Naive thymus-derived CD4-positive, alpha-beta T cell (primary cell): ENCODE measurements around the gene ZNF451. TPM values are rescaled to one million over a fixed set of nuclear protein-coding genes. Genes with fewer than 3 reads are reported as not detected.

ENCODE experiments used
- ATAC-seq: fragments of 150-1000 bp; cut with Tn5 transposase; 2 replicates; pipeline ENCODE4 v1.10.0; 2021; ENCODE audit warnings: mild to moderate bottlenecking, moderate library complexity
- CTCF ChIA-PET: fragments of 350-600 bp; sonication (Branson Sonifier 250); formaldehyde crosslinking; loops from one replicate; lab custom pipeline; 2021; ENCODE audit warnings: antibody characterized with exemption; lab: Charles Lee
- POLR2A ChIA-PET: fragments of 350-600 bp; sonication (Branson Sonifier 250); formaldehyde crosslinking; loops from one replicate; lab custom pipeline; 2021; ENCODE audit warnings: antibody characterized with exemption, inconsistent platforms; lab: Charles Lee
- DNase-seq, 9 donors: peaks; one replicate each; pipeline versions ENCODE4 v3.0.0 to v3.0.0-alpha.2; 2020 to 2022; ENCODE audit warnings: mixed read lengths in 1 of 9
- H3K27ac ChIP-seq: one replicate; pipeline ENCODE4 v1.7.0; 2013; ENCODE audit warnings: mild to moderate bottlenecking, low read depth, low read length, moderate library complexity
- H3K27me3 ChIP-seq, 2 donors: one replicate each; pipeline ENCODE4 v1.7.0; 2013; ENCODE audit warnings: low read length in 2 of 2, mild to moderate bottlenecking in 2 of 2, moderate library complexity in 2 of 2; ENCODE audit not compliant: control insufficient read depth in 2 of 2, insufficient read depth in 2 of 2
- H3K36me3 ChIP-seq, 3 experiments: 1 replicate in 2 of 3; 2 replicates in 1 of 3; pipeline ENCODE4 v1.7.0; 2013; ENCODE audit warnings: low read length in 3 of 3, mild to moderate bottlenecking in 3 of 3, moderate library complexity in 1 of 3; ENCODE audit not compliant: insufficient read depth in 3 of 3, control insufficient read depth in 2 of 3
- H3K4me1 ChIP-seq, 2 donors: one replicate each; pipeline ENCODE4 v1.7.0; 2013; ENCODE audit warnings: low read length in 2 of 2, mild to moderate bottlenecking in 2 of 2, moderate library complexity in 1 of 2; ENCODE audit not compliant: control insufficient read depth in 2 of 2, insufficient read depth in 2 of 2
- H3K4me3 ChIP-seq: 2 replicates; pipeline ENCODE4 v1.7.0; 2013; ENCODE audit warnings: mild to moderate bottlenecking, low read length
- H3K9me3 ChIP-seq, 3 experiments: 1 replicate in 2 of 3; 2 replicates in 1 of 3; pipeline ENCODE4 v1.7.0; 2013; ENCODE audit warnings: low read length in 3 of 3; ENCODE audit not compliant: control insufficient read depth in 2 of 3
- H3K27ac Mint-ChIP-seq, 9 donors: one replicate each; pipeline ENCODE4 v1.8.0; 2020 to 2022; ENCODE audit warnings: mixed read lengths in 9 of 9, mild to moderate bottlenecking in 8 of 9, moderate library complexity in 5 of 9, inconsistent platforms in 2 of 9
- H3K27me3 Mint-ChIP-seq, 5 donors: one replicate each; pipeline ENCODE4 v1.8.0; 2021 to 2022; ENCODE audit warnings: mixed read lengths in 5 of 5, mild to moderate bottlenecking in 1 of 5
- H3K36me3 Mint-ChIP-seq, 5 donors: one replicate each; pipeline ENCODE4 v1.8.0; 2020 to 2022; ENCODE audit warnings: mixed read lengths in 5 of 5, mild to moderate bottlenecking in 3 of 5, inconsistent platforms in 1 of 5
- H3K4me1 Mint-ChIP-seq, 7 donors: one replicate each; pipeline ENCODE4 v1.8.0; 2020 to 2022; ENCODE audit warnings: mixed read lengths in 7 of 7, mild to moderate bottlenecking in 3 of 7, inconsistent platforms in 1 of 7
- H3K4me3 Mint-ChIP-seq, 10 donors: one replicate each; pipeline ENCODE4 v1.8.0; 2020 to 2022; ENCODE audit warnings: mild to moderate bottlenecking in 10 of 10, mixed read lengths in 10 of 10, moderate library complexity in 6 of 10, inconsistent platforms in 2 of 10
- H3K9me3 Mint-ChIP-seq, 11 donors: one replicate each; pipeline ENCODE4 v1.8.0; 2020 to 2022; ENCODE audit warnings: mixed read lengths in 11 of 11, mild to moderate bottlenecking in 4 of 11, inconsistent platforms in 1 of 11, moderate library complexity in 1 of 11
- intact Hi-C, 2 donors: fragments of 100-400 bp; cut with micrococcal nuclease; formaldehyde crosslinking; loops; one replicate each; pipeline ENCODE4 v1.15.1; 2023
- polyA plus RNA-seq, 2 donors: library from polyadenylated mRNA; unstranded; fragments of 300-500 nt; fragmentation: Illumina TruSeq; gene quantifications; one replicate each; pipeline ENCODE4 v1.2.3, GENCODE V29; 2021
- total RNA-seq, 6 experiments: library from RNA in 5 of 6; stranded (reverse) in 5 of 6; gene quantifications; 1 replicate in 5 of 6; 2 replicates in 1 of 6; pipeline ENCODE4 v1.2.3 and lab custom pipeline; 2021 to 2026

Gene ZNF451
- total and polyA plus RNA-seq, 7 experiments from 2014 or later, result 29.8 to 116 (median 96.2) TPM

GRCh38 chr6:57069920-57070331 is 20.1 kb upstream of the ZNF451 start:
- no peak overlapping the region for H3K4me3 Mint-ChIP-seq

DNA sequence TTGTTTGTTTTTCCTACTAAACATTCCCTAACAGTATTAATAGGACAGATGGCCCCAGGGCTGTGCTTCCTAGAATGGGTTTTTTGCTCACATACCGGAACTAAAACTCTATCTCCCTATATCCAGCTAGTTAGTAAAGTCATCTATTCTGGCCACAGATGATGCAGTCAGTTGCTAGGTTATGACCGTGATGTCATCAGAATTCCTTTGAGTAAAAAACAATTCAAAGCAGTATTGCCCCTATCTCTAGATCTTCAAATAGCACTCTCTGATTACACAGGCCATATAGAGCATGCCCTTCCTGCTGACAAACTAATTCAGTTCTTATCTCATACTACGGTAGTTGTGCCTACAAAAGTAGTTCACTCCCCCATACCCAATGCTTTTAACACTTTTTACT is 17.9 kb upstream of the ZNF451 start:
- no peaks in the 10 kb centered on the region for H3K27me3 Mint-ChIP-seq
- POLR2A ChIA-PET, result no interaction called here
- no peak overlapping the region for H3K27ac Mint-ChIP-seq
- intact Hi-C loops, result no loop called here
- CTCF ChIA-PET, result no interaction called here
- H3K36me3 ChIP-seq, result no peaks in the 10 kb centered on the region
- no peak overlapping the region for H3K27ac ChIP-seq
- no peaks in the 10 kb centered on the region for H3K4me1 ChIP-seq
- peaks cover 5 to 25% (median 10%) of the 10 kb centered on the region in 5 donors for H3K36me3 Mint-ChIP-seq
- H3K4me1 Mint-ChIP-seq, result no peaks in the 10 kb centered on the region
- no peak for ATAC-seq
- H3K4me3 Mint-ChIP-seq, result no peak overlapping the region
- no peak overlapping the region for H3K4me3 ChIP-seq
- H3K27me3 ChIP-seq, result no peaks in the 10 kb centered on the region
- no peak for DNase-seq
- no peaks in the 10 kb centered on the region for H3K9me3 ChIP-seq
- peaks cover 0 to 5% (median 0%) of the 10 kb centered on the region in 11 donors for H3K9me3 Mint-ChIP-seq

More at GRCh38 chr6:57069920-57070331, 20.1 kb upstream of the ZNF451 start:
- intact Hi-C loops, result no loop called here
- POLR2A ChIA-PET, result no interaction called here
- no peak for ATAC-seq
- H3K27ac Mint-ChIP-seq, result no peak overlapping the region
- no peak for DNase-seq
- H3K36me3 ChIP-seq, result peaks cover 0 to 5% (median 0%) of the 10 kb centered on the region in 3 experiments
- H3K27ac ChIP-seq, result no peak overlapping the region
- peaks cover 5 to 26% (median 11%) of the 10 kb centered on the region in 5 donors for H3K36me3 Mint-ChIP-seq
- H3K9me3 ChIP-seq, result no peaks in the 10 kb centered on the region
- peaks cover 0 to 2% (median 0%) of the 10 kb centered on the region in 11 donors for H3K9me3 Mint-ChIP-seq
- H3K4me1 Mint-ChIP-seq, result peaks cover 0 to 3% (median 0%) of the 10 kb centered on the region in 7 donors
- H3K27me3 Mint-ChIP-seq, result no peaks in the 10 kb centered on the region
- H3K4me3 ChIP-seq, result no peak overlapping the region
- H3K4me1 ChIP-seq, result no peaks in the 10 kb centered on the region
- CTCF ChIA-PET, result no interaction called here
- H3K27me3 ChIP-seq, result no peaks in the 10 kb centered on the region

GRCh38 chr6:57074383-57074782 is 15.6 kb upstream of the ZNF451 start:
- no peaks in the 10 kb centered on the region for H3K4me1 Mint-ChIP-seq
- H3K27me3 ChIP-seq, result no peaks in the 10 kb centered on the region
- no peaks in the 10 kb centered on the region for H3K36me3 ChIP-seq
- no peak overlapping the region for H3K27ac ChIP-seq
- DNase-seq, result no peak
- H3K9me3 Mint-ChIP-seq, result peaks cover 0 to 5% (median 0%) of the 10 kb centered on the region in 11 donors
- no peak overlapping the region for H3K4me3 Mint-ChIP-seq
- no peaks in the 10 kb centered on the region for H3K27me3 Mint-ChIP-seq
- no peak overlapping the region for H3K4me3 ChIP-seq
- H3K4me1 ChIP-seq, result no peaks in the 10 kb centered on the region
- no peaks in the 10 kb centered on the region for H3K9me3 ChIP-seq
- no peak overlapping the region for H3K27ac Mint-ChIP-seq
- POLR2A ChIA-PET, result no interaction called here
- peaks cover 5 to 25% (median 13%) of the 10 kb centered on the region in 5 donors for H3K36me3 Mint-ChIP-seq
- intact Hi-C loops, result no loop called here
- no peak for ATAC-seq
- CTCF ChIA-PET, result no interaction called here

DNA sequence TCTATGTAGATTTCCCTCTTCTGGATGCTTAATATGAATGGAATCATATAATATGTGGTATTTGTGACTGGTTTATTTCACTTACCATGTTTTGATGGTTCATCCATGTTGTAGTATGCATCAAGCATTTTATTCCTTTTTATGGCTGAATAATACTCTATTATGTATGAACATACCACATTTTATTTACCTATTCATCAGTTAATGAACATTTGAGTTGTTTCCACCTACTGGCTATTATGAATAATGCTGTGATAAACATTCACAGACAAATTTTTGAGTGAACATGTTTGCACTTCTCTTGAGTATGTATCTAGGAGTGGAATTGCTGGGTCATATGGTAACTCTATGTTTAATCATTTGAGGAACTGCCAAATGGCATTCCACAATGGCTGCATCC is 14.9 kb upstream of the ZNF451 start:
- no peak for DNase-seq
- H3K36me3 ChIP-seq, result no peaks in the 10 kb centered on the region
- Mint-ChIP-seq H3K27ac (no peak overlapping the region), H3K4me3 (no peak overlapping the region), H3K36me3 (peaks cover 5 to 26% (median 13%) of the 10 kb centered on the region in 5 donors), H3K4me1 (no peaks in the 10 kb centered on the region), H3K27me3 (no peaks in the 10 kb centered on the region), H3K9me3 (peaks cover 0 to 5% (median under 1%) of the 10 kb centered on the region in 11 donors)
- ChIA-PET POLR2A (no interaction called here), CTCF (no interaction called here)
- ATAC-seq, result no peak
- H3K4me1 ChIP-seq, result no peaks in the 10 kb centered on the region
- no peaks in the 10 kb centered on the region for H3K27me3 ChIP-seq
- intact Hi-C loops, result no loop called here
- no peak overlapping the region for H3K4me3 ChIP-seq
- H3K9me3 ChIP-seq, result no peaks in the 10 kb centered on the region
- no peak overlapping the region for H3K27ac ChIP-seq

- POLR2A ChIA-PET, result no interaction called here
Observed at GRCh38 chr6:57078531-57079207, 11.3 kb upstream of the ZNF451 start.

GRCh38 chr6:57085471-57085870 is 4.5 kb upstream of the ZNF451 start:
- Mint-ChIP-seq H3K4me3 (no peak overlapping the region), H3K4me1 (peaks cover 3 to 7% (median 6%) of the 10 kb centered on the region in 7 donors), H3K27me3 (no peaks in the 10 kb centered on the region), H3K9me3 (peaks cover 0 to 3% (median under 1%) of the 10 kb centered on the region in 11 donors), H3K27ac (no peak overlapping the region), H3K36me3 (peaks cover 0 to 12% (median 10%) of the 10 kb centered on the region in 5 donors)
- no peaks in the 10 kb centered on the region for H3K9me3 ChIP-seq
- no peak for DNase-seq
- ATAC-seq, result no peak
- no peak overlapping the region for H3K27ac ChIP-seq
- ChIA-PET POLR2A (no interaction called here), CTCF (no interaction called here)
- H3K36me3 ChIP-seq, result no peaks in the 10 kb centered on the region
- intact Hi-C loops, result no loop called here
- no peak overlapping the region for H3K4me3 ChIP-seq
- H3K27me3 ChIP-seq, result no peaks in the 10 kb centered on the region
- H3K4me1 ChIP-seq, result peaks cover 0 to 6% of the 10 kb centered on the region in 2 donors

More at GRCh38 chr6:57078531-57079207, 11.3 kb upstream of the ZNF451 start:
- H3K9me3 ChIP-seq, result no peaks in the 10 kb centered on the region
- intact Hi-C loops, result no loop called here
- peaks cover 0 to 8% (median 5%) of the 10 kb centered on the region in 11 donors for H3K9me3 Mint-ChIP-seq
- no peaks in the 10 kb centered on the region for H3K4me1 ChIP-seq
- no peaks in the 10 kb centered on the region for H3K27me3 ChIP-seq
- no peaks in the 10 kb centered on the region for H3K4me1 Mint-ChIP-seq
- H3K4me3 Mint-ChIP-seq, result no peak overlapping the region
- no peaks in the 10 kb centered on the region for H3K27me3 Mint-ChIP-seq
- no peak for ATAC-seq
- CTCF ChIA-PET, result no interaction called here
- H3K36me3 Mint-ChIP-seq, result peaks cover 5 to 38% (median 23%) of the 10 kb centered on the region in 5 donors
- H3K36me3 ChIP-seq, result no peaks in the 10 kb centered on the region
- H3K4me3 ChIP-seq, result no peak overlapping the region
- H3K27ac ChIP-seq, result no peak overlapping the region
- no peak overlapping the region for H3K27ac Mint-ChIP-seq
- no peak for DNase-seq

DNA sequence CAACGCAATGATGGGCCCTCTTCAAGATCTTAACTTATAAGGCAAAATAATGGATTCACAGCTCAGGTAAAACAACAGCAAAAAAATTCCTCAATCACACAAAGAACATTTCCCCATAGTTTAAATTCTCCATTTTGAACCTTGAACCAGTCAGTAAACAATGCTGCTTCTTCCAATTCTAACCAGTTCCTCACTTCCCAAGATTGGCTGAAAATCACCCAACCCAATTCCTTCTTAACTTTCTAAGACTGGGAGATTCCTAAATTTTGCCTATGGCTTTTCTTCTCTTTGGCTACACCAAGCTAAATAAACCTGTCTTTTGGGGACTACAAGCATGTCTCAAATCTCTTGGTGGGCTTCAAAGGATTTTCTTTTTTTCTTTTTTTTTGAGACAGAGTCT is 3.1 kb upstream of the ZNF451 start:
- H3K36me3 Mint-ChIP-seq, result peaks cover under 1 to 7% (median 5%) of the 10 kb centered on the region in 5 donors
- H3K27me3 Mint-ChIP-seq, result no peaks in the 10 kb centered on the region
- Histone ChIP-seq H3K4me3 (no peak overlapping the region), H3K27ac (no peak overlapping the region), H3K4me1 (peaks cover 6 to 11% of the 10 kb centered on the region in 2 donors), H3K27me3 (no peaks in the 10 kb centered on the region), H3K36me3 (no peaks in the 10 kb centered on the region), H3K9me3 (no peaks in the 10 kb centered on the region)
- ATAC-seq (no peak), DNase-seq (no peak)
- no peaks in the 10 kb centered on the region for H3K9me3 Mint-ChIP-seq
- peaks cover 8 to 14% (median 13%) of the 10 kb centered on the region in 7 donors for H3K4me1 Mint-ChIP-seq
- intact Hi-C loops, result no loop called here
- H3K4me3 Mint-ChIP-seq, result no peak overlapping the region
- CTCF ChIA-PET, result no interaction called here
- POLR2A ChIA-PET, result no interaction called here
- no peak overlapping the region for H3K27ac Mint-ChIP-seq
